Superior temporal gyrus (tissue), 1 donor: ENCODE data around the gene EEA1.
A peak's percentile ranks its signal among the peaks of the same experiment; 100 is the strongest.
"Not testable (repeated sequence)": the region's sequence is repeated elsewhere in the genome, so short reads cannot be mapped to it uniquely, and the experiment has no call there.

Experiments
- DNase-seq: peaks from one replicate; pipeline ENCODE4 v3.0.0-alpha.2; 2016; ENCODE audit errors: extremely low spot score

EEA1 gene

GRCh38 chr12:92928962-92929915, at the start of gene EEA1:
Gene EEA1 (minus strand): TSS chr12:92929295. CDS start chr12:92929066, 229 bp downstream.
- peak; percentile 97 for DNase-seq

GRCh38 chr12:92978607-92979006, 49.5 kb upstream of the EEA1 start:
- DNase-seq, result no peak

GRCh38 chr12:92977326-92977725, 48.2 kb upstream of the EEA1 start:
- DNase-seq, result no peak

- no peak for DNase-seq
These were observed 45.7 kb upstream of the EEA1 start for GRCh38 chr12:92974759-92975158.

- DNase-seq, result no peak
These were observed 44.5 kb upstream of the EEA1 start for GRCh38 chr12:92973614-92974013.

GRCh38 chr12:92971859-92972524, 42.9 kb upstream of the EEA1 start:
- DNase-seq, result no peak

GRCh38 chr12:92968176-92968813, 39.2 kb upstream of the EEA1 start:
- no peak for DNase-seq

GRCh38 chr12:92964378-92964777, 35.3 kb upstream of the EEA1 start:
- DNase-seq, result not testable (repeated sequence)

- DNase-seq, result no peak
These were observed 32.9 kb upstream of the EEA1 start for GRCh38 chr12:92961949-92962348.

GRCh38 chr12:92955997-92956663, 27.0 kb upstream of the EEA1 start:
- no peak for DNase-seq

- DNase-seq, result no peak
These were observed 24.7 kb upstream of the EEA1 start for GRCh38 chr12:92953747-92954146.

- DNase-seq, result no peak
These were observed 23.3 kb upstream of the EEA1 start for GRCh38 chr12:92952394-92952793.

- DNase-seq, result no peak
These were observed 21.9 kb upstream of the EEA1 start for GRCh38 chr12:92951006-92951405.

GRCh38 chr12:92950011-92950410, 20.9 kb upstream of the EEA1 start:
- DNase-seq, result no peak

GRCh38 chr12:92949466-92949865, 20.4 kb upstream of the EEA1 start:
- no peak for DNase-seq

GRCh38 chr12:92947589-92948215, 18.6 kb upstream of the EEA1 start:
- DNase-seq, result no peak

- DNase-seq, result no peak
These were observed 16.6 kb upstream of the EEA1 start for GRCh38 chr12:92945659-92946220.

GRCh38 chr12:92943482-92944250, 14.6 kb upstream of the EEA1 start:
- no peak for DNase-seq

- no peak for DNase-seq
These were observed 13.8 kb upstream of the EEA1 start for GRCh38 chr12:92942905-92943304.

GRCh38 chr12:92939116-92939515, 10.0 kb upstream of the EEA1 start:
- DNase-seq, result no peak
